Glutamatergic neuron (in vitro differentiated cells): ENCODE results near the gene LIX1. TPM values are rescaled to one million over a fixed set of nuclear protein-coding genes. Genes with fewer than 3 reads are reported as not detected.
"Not testable (repeated sequence)": the region's sequence is repeated elsewhere in the genome, so short reads cannot be mapped to it uniquely, and the experiment has no call there.

Experiments
- DNase-seq: peaks from one replicate; pipeline ENCODE4 v3.0.0; 2022
- H3K27ac Mint-ChIP-seq: one replicate; pipeline ENCODE4 v1.8.0; 2020; ENCODE audit warnings: mild to moderate bottlenecking, mixed read lengths, inconsistent platforms; ENCODE audit not compliant: unreplicated experiment
- H3K27me3 Mint-ChIP-seq: one replicate; pipeline ENCODE4 v1.8.0; 2020; ENCODE audit warnings: mild to moderate bottlenecking, moderate library complexity, mixed read lengths, inconsistent platforms; ENCODE audit not compliant: unreplicated experiment
- H3K36me3 Mint-ChIP-seq: one replicate; pipeline ENCODE4 v1.8.0; 2020; ENCODE audit warnings: mild to moderate bottlenecking, mixed read lengths, inconsistent platforms; ENCODE audit not compliant: unreplicated experiment
- H3K4me1 Mint-ChIP-seq: one replicate; pipeline ENCODE4 v1.8.0; 2020; ENCODE audit warnings: mild to moderate bottlenecking, low read depth, mixed read lengths, inconsistent platforms; ENCODE audit not compliant: unreplicated experiment
- H3K4me3 Mint-ChIP-seq: one replicate; pipeline ENCODE4 v1.8.0; 2020; ENCODE audit warnings: mild to moderate bottlenecking, mixed read lengths, inconsistent platforms; ENCODE audit not compliant: unreplicated experiment
- H3K9me3 Mint-ChIP-seq: one replicate; pipeline ENCODE4 v1.8.0; 2020; ENCODE audit warnings: mild to moderate bottlenecking, moderate library complexity, mixed read lengths, inconsistent platforms; ENCODE audit not compliant: unreplicated experiment
- total RNA-seq: library from RNA; stranded (reverse); fragmentation: NEBNext Ultra II Directional; extraction: Animal tissue kit (Norgen Biotek cat#: 25700); gene quantifications from one replicate; pipeline ENCODE4 v1.2.1, GENCODE V29; 2021; ENCODE audit not compliant: unreplicated experiment
- TF ChIP-seq, protein P1 (sequence below): fragments of 200-600 bp; sonication (generic); IDR thresholded peaks from one replicate; pipeline ENCODE4 v1.5.0; 2021; ENCODE audit not compliant: partially characterized antibody, unreplicated experiment

LIX1 gene
- total RNA-seq, 1 donor from 2014 or later: not detected

DNA sequence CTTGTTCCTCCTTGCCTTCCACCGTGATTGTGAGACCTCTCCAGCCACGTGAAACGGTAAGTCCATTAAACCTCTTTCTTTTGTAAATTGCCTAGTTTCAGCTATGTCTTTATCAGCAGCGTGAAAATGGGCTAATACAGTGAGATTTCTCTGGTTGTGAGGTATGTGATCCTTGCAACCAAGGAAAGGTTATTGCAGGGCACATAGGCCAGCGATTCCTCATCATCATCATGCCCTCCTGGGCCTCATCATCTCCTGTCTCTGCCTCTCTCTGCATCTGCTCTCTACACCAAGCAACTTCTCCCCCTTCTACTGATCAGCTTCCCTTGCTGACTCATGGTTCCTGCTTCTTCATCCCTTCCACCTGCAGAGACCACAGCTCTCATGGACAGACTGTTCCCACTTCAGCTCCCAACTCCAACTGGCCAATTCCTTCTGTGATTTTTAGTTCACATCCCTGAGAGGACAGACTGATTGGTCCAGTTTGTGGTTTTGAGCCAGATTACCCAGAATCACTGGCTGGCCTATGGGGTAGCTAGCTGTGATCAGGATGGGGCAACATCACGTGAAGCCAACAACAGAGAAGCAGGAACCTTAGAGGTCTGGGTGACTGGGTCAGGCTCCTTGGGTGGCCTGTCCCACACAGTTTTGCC lies 53.1 kb downstream of the LIX1 start:
- Mint-ChIP-seq H3K27me3 (no peaks in the 10 kb centered on the region), H3K27ac (no peak overlapping the region), H3K4me1 (no peaks in the 10 kb centered on the region), H3K4me3 (no peak overlapping the region), H3K36me3 (peaks cover 3% of the 10 kb centered on the region), H3K9me3 (peaks cover 2% of the 10 kb centered on the region)
- no peak for DNase-seq
- TF ChIP-seq, protein P1, sequence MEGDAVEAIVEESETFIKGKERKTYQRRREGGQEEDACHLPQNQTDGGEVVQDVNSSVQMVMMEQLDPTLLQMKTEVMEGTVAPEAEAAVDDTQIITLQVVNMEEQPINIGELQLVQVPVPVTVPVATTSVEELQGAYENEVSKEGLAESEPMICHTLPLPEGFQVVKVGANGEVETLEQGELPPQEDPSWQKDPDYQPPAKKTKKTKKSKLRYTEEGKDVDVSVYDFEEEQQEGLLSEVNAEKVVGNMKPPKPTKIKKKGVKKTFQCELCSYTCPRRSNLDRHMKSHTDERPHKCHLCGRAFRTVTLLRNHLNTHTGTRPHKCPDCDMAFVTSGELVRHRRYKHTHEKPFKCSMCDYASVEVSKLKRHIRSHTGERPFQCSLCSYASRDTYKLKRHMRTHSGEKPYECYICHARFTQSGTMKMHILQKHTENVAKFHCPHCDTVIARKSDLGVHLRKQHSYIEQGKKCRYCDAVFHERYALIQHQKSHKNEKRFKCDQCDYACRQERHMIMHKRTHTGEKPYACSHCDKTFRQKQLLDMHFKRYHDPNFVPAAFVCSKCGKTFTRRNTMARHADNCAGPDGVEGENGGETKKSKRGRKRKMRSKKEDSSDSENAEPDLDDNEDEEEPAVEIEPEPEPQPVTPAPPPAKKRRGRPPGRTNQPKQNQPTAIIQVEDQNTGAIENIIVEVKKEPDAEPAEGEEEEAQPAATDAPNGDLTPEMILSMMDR: no peak

- no peak for DNase-seq
- H3K27me3 Mint-ChIP-seq: no peaks in the 10 kb centered on the region
- H3K4me3 Mint-ChIP-seq: no peak overlapping the region
- TF ChIP-seq, protein P1: no peak
- H3K4me1 Mint-ChIP-seq: no peaks in the 10 kb centered on the region
- peaks cover 2% of the 10 kb centered on the region for H3K9me3 Mint-ChIP-seq
- H3K27ac Mint-ChIP-seq: no peak overlapping the region
- peaks cover 5% of the 10 kb centered on the region for H3K36me3 Mint-ChIP-seq
These were observed 53.6 kb downstream of the LIX1 start for GRCh38 chr5:97088774-97089148.

DNA sequence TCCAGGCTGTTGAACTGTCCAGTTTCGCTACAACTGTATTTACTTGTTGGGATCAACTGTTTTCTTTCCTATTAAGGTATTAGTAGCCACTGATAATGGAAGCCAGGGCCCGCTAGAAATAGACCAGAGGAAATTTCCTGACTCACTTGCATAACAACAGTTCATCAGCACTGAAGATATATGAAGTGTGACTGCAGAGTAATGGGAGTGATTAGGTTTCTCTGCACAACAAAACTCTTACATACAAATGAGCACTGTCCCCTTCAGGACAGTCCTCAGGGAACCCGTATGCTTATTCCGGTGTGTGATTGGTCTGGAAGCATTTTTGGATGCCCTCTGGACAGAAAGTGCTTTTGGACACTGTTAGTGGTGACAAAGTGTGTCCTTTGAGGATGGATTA lies 55.3 kb downstream of the LIX1 start:
- Mint-ChIP-seq H3K4me3 (no peak overlapping the region), H3K27ac (no peak overlapping the region), H3K27me3 (no peaks in the 10 kb centered on the region), H3K9me3 (peaks cover 2% of the 10 kb centered on the region), H3K36me3 (peaks cover 5% of the 10 kb centered on the region), H3K4me1 (no peaks in the 10 kb centered on the region)
- TF ChIP-seq, protein P1: no peak
- no peak for DNase-seq

DNA sequence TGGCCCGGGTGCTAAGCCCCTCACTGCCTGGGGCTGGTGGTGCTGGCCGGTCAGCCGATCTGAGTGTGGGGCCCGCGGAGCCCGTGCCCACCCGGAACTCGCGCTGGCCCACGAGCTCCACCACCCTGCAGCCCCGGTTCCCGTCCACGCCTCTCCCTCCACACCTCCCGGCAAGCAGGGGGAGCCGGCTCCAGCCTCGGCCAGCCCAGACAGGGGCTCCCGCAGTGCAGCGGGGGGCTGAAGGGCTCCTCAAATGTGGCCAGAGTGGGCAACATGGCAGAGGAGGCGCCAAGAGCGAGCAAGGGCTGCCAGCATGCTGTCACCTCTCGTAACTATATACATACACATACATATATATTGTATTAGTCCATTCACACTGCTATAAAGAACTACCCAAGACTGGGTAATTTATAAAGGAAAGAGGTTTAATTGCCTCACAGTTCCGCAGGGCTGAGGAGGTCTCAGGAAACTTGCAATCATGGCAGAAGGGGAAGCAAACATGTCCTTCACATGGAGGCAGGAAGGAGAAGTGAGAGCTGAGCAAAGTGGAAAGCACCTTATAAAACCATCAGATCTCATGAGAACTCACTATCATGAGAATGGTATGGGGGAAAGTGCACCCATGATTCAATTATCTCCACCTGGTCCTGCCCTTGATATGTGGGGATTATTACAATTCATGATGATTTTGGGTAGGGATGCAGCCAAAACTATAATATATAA lies 56.8 kb downstream of the LIX1 start:
- H3K27me3 Mint-ChIP-seq: no peaks in the 10 kb centered on the region
- H3K4me1 Mint-ChIP-seq: no peaks in the 10 kb centered on the region
- TF ChIP-seq, protein P1: no peak
- no peak overlapping the region for H3K27ac Mint-ChIP-seq
- peaks cover 5% of the 10 kb centered on the region for H3K36me3 Mint-ChIP-seq
- peaks cover 2% of the 10 kb centered on the region for H3K9me3 Mint-ChIP-seq
- no peak for DNase-seq
- no peak overlapping the region for H3K4me3 Mint-ChIP-seq

GRCh38 chr5:97084782-97085458 lies 57.5 kb downstream of the LIX1 start:
- not testable (repeated sequence) for DNase-seq, H3K27ac Mint-ChIP-seq, H3K36me3 Mint-ChIP-seq, H3K4me3 Mint-ChIP-seq, H3K4me1 Mint-ChIP-seq, H3K9me3 Mint-ChIP-seq, H3K27me3 Mint-ChIP-seq
